Measurements from ENCODE around the gene HNRNPU.

The HNRNPU gene

DNA sequence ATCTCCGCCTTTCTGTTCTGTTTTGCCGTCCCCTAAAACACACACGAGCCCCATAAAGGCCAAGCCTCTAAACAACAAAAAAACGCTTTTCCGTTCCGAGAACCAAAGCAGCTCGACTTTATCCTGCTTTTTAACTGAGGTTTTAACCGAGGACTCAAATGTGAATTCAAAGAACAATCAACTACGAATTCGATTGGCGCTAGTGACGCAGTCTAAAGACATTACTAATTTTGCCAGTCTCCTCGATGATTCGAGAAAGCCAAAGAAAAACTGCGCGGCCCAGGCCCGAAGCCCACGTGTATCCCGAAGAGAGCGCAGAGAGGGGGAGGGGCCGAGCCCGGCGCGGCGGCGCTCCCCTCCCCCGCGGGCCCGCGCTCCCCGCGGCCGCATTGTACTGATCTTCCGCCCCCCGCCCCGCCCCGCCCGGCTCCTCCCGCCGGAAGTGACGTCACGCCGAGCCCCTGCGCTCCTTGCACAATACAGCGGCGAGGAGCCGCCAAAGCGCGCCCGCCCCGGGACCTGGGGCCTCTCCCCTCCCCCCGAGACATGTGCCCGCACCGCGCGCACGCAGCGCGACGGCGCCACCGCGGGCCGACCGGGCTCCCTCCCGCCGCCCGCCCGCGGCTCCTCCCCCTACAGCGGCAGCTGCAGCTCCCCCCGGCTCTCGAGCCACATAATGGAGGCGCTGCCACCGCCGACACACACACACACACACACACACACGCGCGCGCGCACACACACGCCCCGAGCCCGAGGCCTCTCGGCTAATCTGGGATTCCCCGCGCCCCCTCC lies 1.4 kb downstream of the HNRNPU start:
- in situ Hi-C loops (cut with MboI; ENCODE audit: low sequenced_read_pairs) = no loop called here

DNA sequence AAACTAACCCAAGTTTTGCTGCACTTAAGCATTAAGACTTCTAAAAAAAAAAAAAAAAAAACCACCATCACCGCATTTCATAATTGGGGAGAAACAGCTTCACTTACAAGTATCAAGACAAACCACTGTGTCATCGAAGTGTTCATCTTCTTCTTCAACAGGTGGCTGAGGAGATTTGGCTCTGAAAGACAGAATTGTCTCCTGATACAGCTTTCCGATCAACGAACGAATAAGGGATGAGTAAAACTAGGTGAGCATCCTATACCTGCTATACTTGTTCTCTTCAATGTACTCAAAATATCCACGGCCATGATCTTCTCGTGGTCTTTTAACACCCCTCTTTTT lies 2.0 kb downstream of the HNRNPU start:
- in situ Hi-C loops (cut with MboI; ENCODE audit: low sequenced_read_pairs) = no loop called here

DNA sequence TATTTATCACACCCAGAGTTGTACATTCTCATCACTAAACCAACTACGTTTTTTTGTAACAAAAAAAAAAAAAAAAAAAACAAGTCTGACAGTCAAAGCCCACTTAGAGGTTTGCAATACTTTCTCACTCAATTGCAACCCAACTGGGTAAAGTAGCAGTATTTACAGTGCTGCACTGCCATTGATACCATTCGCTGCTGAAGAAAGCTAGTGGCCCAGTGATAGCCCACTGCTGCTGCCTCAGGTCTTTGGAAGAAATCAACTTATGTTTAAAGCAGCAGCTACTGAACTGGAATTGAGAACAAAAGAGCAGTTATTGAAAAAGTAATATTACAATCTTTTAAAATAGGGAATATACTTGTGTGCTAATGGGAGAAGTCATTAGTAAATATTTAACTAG lies 2.7 kb downstream of the HNRNPU start:
- in situ Hi-C loops (cut with MboI; ENCODE audit: low sequenced_read_pairs) = no loop called here

DNA sequence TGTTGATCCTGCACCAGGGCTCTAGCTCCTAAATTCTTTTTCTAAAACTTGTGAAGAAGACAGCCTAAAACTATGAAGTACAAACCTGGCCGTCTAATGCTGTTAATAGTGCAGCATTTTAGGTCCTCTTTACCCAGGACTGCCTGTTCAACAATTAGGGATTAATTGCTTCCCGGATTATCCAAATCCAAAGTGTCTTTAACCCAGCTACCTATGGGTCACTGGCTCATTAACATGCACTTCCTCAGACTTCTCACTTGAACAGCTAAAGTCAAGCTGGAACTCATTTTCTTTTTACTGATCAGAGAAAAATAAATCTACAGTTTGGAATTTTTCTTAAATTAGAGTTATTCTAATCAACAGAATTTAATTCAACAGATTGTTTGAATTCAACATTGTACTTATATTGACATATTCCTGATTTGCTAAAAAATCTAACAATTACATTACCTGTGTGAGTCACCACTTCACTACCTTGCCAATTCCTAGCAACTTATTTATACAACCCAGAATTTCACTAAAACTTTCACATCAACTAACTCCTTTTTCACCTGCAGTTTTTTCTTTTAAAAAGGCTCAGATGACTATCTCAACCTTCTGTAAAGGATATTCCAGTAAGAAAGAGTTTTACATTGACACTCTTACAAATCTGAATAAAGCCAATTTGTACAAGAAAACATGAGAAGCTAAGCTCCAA lies 3.3 kb downstream of the HNRNPU start:
- in situ Hi-C loops (cut with MboI; ENCODE audit: low sequenced_read_pairs) = no loop called here

DNA sequence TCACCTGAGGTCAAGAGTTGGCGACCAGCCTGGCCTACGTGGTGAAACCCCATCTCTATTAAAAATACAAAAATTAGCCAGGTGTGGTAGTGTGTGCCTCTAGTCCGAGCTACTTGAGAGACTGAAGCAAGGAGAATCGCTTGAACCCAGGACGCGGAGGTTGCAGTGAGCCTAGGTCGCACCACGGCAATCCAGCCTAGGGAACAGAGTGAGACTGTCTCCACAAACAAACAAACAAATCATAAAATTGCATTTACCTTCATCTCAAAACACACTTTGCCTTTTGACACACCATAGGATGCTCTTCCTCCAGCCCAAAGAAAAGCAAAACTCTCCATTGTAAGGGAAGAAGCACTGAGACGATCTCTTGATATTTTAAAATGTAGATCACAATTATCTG lies 4.3 kb downstream of the HNRNPU start:
- in situ Hi-C loops (cut with MboI; ENCODE audit: low sequenced_read_pairs) = no loop called here

DNA sequence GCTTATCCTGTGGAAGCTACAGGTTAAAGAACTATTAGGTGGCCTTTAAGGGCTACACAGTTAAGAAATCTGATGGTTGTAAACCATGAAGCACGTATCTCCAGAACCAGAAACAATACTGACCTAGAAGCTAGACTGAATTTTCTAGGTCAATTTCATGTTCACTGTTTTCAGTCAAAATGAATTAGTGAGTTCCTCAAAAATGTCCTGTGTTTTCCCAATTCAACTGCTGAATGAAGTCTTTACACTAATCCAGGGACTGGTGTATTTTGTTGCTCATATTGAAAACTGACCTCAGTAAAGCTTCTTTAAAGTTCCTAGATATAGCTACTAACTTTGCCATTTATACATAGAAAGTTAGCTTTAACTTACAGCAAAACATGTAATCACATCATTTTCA lies 6.0 kb downstream of the HNRNPU start:
- in situ Hi-C loops (cut with MboI; ENCODE audit: low sequenced_read_pairs) = no loop called here

DNA sequence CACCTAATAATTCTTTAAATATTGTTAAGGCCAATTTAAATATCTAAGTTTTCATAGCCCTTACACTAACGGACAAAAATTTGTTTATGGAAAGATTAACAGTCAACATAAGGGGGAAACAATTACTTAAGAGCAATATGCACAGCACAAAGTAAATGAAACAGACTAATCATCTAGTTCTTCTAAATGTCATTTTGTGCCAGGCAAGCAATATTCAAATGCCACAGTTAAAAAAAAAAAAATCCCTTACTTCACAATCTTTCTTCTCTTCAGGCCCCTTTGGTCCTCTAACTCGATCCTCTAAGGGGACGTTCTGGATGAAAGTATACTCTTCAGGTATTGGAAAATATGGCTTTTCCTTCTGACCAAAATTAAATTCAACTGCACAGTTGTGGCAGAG lies 6.6 kb downstream of the HNRNPU start:
- in situ Hi-C loops (cut with MboI; ENCODE audit: low sequenced_read_pairs) = no loop called here

DNA sequence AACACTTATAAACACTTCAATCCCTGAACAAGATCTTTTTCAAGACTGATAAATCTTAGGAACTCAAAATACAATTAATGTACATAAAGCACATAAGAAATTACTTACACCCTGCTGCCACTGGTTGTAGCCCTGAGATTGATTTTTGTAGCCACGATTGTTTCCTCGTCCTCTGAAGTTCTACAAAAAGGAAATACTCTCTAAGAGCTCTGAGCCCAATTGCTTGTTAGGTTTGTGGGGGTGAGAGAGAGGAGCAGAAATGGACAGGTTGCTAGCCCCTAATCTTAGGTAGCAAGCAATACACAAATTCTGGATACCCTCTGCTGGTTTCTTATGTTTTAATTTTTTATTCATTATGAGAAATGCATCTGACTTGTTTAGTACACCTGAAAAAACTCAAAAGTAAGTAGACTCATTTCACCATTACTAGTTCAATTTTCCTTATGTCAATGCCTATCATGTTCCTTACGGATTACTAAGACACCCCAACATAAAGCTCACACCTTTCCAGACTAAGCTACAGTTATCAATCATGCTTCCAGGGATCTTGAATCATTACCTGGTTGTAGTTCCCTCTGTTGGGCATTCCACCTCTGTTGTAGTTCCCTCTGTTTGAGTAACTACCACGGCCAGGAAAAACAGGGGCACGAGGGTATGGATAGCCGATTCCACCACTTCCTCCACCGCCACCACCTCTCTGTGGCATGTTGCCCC lies 9.3 kb downstream of the HNRNPU start:
- in situ Hi-C loops (cut with MboI; ENCODE audit: low sequenced_read_pairs) = no loop called here

DNA sequence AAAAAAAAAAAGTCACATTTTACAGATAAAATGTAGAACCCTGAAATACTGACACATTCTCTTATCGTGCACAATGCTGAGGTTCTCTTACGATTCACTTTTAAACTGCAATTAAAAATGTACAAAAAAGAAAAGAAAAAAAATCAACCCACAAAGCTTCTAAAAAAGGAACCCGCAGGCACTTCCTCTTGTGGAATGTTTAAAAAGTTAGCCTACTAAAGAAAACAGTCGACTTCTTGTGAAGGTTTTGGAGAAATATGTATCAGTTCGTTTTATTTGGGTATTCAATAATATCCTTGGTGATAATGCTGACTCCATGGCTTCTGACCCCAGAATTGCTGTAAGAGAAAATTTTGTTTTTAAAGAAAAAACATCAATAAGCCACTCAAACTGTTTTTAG lies 10.2 kb downstream of the HNRNPU start:
- in situ Hi-C loops (cut with MboI; ENCODE audit: low sequenced_read_pairs) = no loop called here

DNA sequence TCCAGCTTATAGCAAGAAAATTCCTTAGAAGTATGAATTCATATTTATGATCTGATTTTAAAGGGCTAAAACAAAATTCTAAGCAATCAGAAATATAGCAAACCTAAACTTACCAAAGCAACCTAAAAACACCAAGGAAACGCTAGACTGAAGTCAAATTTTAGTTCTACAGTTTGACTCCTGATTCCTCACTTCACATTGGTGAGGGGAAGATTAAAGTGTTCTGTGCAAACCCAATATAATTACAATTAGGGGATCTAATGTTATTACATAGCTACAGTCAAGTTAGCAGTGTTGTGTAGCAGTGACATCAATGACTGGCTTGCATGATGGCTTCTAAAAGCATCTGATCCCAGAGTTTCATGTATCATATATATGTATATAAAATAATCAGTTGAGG lies 11.6 kb downstream of the HNRNPU start:
- in situ Hi-C loops (cut with MboI; ENCODE audit: low sequenced_read_pairs) = no loop called here

DNA sequence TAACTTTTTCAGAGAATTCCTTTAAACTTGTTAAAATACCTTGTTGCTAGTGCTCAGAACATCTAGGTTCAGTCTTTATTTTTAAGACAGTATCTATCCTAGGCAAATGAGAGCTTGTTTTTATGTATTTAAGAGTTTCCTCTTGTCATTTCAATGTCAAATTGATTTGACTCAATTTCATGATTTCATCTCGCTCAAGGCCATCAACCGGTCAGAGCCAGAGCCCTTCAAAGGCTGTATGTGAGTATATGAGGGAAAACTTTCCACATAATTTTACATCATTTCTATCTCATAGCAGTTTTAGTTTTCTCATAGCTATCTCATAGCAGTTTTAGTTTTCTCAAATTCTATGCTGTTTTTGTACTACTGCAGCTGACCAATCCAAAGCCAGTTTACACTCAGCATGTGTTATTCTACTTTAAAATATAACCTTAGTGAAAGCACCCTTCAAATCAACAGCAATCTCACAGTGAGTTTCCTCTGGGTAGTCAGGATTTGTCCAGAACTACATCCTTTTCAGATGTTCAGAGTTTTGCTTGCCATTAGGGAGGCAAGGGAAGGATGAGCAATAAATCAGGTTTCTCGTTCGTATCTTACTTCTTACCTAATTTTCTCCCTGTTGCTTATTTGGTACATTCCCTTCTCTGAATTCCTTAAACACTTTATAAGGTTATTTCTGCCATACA lies 12.7 kb downstream of the HNRNPU start:
- in situ Hi-C loops (cut with MboI; ENCODE audit: low sequenced_read_pairs) = no loop called here

DNA sequence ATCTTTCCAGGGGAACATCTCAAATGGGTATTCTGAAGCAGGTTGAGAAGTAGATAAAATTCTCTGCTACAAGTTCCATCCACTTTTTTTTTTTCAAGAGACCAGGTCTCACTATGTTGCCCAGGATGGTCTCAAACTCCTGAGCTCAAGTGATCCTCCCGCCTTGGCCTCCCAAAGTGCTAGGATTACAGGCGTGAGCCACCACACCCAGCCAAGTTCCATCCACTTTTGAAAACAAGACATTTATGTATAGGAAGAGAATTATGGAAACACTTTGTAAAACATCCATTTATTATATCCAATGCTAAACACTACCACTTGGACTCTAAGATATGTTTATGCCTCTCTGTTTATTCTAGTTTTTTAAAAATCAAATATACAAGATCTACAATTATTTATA lies 13.4 kb downstream of the HNRNPU start:
- in situ Hi-C loops (cut with MboI; ENCODE audit: low sequenced_read_pairs) = no loop called here

DNA sequence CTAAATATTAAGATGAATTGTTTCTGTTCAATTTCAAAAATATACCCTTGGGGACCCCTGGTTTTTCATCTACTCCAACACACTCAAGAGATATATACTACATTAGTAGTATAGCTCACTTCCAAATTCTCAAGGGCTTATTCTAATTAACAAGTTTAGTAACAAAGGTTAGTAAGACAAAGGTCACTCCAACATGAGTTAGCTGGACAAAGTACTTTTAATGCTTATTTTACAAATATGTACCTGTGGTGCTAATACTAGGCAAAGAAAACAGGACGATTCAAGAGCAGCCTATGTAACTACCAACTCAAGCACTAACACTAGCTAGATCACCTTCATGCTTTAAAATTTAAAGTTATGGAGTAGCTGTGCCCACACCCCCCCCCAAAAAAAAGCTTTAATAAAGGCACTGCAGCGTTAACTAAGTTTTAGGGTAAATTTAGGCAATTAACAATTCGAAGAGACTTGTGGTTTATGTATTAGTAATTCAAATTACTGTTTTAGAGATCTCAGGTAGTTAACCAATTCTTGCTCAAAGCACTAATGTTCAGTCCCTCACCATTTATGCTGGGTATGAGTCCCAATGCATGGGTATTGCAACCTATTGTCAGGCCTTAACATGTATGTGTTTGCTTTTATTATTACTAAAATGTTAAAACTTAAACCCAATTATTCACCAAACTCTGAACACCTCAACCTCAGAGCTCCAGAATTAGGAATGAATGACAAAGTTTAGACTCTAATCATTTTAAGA lies 14.1 kb downstream of the HNRNPU start:
- in situ Hi-C loops (cut with MboI; ENCODE audit: low sequenced_read_pairs) = no loop called here

DNA sequence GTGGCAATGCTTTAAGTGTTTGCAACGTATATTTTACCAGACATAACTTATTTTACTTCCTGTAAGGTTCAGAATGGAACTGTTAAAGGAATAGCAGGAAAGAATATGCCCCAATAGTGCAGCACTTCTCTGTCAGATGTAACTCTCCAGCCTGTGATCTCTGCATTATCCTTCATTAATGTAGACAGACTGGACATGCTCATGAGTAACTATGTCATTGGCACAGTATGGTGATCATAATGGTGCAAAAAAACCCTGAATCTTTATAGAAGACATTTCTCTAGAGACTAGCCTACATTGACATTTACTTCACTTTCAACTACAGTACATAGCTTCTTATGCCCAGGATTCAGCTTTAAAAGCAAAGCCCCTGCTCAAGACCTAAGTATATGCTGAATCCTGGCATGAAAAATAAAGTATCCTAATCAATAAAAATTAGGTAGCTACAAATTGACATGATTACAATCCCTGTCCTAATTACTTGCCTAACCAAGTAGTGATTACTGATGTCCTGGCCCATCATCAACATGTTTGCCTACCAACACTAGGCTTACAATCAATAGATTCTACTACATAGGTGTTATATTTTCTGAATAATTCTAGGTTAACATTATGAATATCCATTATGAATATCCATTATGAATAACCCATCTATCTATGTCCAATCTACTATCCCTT lies 15.0 kb downstream of the HNRNPU start:
- in situ Hi-C loops (cut with MboI; ENCODE audit: low sequenced_read_pairs) = no loop called here

DNA sequence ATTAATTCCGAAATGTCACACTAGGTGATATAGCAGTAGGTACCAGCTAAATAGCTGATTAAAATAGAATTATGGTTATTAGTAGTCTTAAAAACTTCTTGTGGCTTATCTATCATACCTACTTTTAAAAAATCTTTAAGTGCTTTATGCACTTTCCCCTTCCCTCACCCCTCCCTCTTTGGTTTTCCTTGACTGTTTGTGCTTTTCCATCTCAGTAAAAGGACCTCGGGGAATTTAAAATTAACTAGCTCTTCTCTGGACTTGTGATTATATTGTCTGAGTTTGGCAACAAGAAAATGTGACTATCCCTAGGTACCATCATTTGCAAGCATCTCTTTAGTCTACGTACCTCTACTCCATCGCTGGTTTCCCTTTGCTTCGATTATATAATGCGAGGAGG lies 17.7 kb downstream of the HNRNPU start:
- in situ Hi-C loops (cut with MboI; ENCODE audit: low sequenced_read_pairs) = no loop called here

DNA sequence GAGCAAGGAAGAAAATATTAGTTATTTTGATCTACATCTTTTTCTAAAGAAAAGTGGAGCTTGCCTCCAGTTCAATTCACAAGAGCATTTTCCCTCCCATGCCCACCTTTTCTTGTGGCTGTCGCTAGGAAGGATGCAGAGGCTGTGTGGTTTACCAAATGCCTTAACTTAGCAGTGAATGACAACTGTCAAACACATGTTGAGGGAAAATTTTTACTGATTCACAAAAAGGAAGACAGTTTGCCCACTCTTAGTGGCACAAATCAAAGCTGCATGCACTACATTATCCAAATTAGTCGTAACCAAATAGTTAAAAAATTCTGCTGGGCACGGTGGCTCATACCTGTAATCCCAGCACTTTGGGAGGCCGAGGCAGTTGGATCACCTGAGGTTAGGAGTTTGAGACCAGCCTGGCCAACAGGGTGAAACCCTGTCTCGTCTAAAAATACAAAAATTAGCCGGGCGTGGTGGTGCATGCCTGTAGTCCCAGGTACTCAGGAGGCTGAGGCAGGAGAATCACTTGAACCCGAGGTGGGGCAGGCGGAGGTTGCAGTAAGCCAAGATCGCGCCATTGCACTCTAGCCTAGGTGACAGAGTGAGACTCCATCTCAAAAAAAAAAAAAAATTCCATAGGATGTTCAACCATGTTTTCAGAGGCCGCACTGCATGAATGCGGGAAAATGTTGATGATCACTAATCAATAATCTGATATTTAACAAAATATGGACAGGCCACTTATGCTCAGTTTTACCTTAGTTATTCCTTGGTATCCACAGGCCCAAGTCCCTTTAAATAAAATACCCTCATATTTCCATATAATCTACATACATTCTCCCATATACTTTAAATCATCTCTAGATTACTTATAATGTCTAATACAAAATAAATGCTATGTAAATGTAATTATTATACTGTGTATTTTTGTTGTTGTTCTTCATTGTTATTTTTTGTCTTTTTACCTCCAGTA lies 19.9 kb downstream of the HNRNPU start:
- in situ Hi-C loops (cut with MboI; ENCODE audit: low sequenced_read_pairs) = no loop called here

DNA sequence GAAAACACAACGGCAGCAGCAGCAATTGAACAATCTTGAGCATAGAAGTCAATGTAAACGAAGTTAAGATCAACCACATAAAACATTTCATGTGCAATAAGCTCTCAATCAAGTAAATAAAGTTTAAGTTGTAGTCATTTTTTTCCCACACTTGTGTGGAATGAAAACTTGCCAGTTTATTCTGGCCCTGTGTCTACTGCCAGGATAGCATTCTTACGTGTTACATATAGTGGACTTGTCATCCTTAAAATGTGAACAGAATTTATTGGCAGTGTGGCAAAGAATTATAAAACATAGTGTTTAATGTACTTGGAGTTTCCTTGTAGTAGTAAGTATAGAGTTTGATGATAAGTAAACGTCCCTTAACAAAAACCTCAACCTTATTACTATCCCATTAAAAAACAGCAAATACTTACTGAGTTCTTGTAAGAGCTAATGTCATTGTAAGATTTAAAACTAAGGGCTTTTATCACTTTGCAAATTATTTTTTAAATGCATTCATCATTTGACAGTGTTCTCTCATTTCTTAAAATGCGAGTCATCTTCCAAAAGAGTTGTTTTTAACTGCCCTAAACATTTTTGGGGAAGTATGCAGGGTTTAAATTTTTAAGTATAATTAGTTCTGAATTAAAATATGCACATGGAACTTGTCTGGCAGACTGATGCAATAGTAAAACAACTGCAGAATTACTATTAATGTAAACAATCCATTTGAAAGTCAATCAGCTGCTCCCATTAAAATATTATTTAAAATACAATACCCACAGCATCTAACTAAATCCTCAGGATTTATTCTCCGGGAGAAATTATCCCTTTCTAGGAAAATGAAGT lies 21.0 kb downstream of the HNRNPU start:
- in situ Hi-C loops (cut with MboI; ENCODE audit: low sequenced_read_pairs) = no loop called here

DNA sequence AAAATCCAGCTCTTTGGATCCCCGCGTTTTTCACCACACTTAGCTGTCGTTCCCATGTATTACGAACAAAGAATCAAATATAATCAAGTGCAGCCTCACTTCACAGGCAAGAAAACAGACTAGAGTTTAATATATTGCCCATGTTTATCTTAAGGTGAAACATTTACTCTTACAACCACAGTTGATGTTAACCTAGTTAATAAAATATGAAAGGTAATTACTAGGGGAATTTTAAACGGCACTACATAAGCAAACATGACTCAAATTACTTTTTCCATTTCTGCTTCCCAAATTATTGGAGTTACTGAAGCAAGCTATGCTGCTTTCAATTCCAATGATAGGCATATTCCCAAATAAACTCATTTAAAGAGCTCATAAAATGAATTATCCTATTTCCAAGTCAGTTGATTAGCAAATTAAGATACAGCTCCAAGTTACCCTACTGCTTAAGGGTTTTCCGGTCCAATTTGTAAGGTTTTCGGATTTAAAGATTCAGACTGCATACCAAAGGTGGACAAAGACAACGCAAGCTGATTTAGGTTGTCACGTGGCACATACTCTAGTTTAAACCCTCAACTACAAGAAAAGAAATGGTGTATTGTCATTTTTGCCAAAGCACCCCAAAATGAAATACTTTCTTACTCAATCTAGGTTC lies 22.9 kb downstream of the HNRNPU start:
- in situ Hi-C loops (cut with MboI; ENCODE audit: low sequenced_read_pairs) = no loop called here
